Left ventricle myocardium inferior (tissue), 1 donor: ENCODE data around the gene SELL. TPM values are rescaled to one million over a fixed set of nuclear protein-coding genes. Genes with fewer than 3 reads are reported as not detected.
"Not testable (repeated sequence)": the region's sequence is repeated elsewhere in the genome, so short reads cannot be mapped to it uniquely, and the experiment has no call there.

Source experiments
- DNase-seq: peaks from one replicate; pipeline ENCODE4 v3.0.0-alpha.2; 2020
- H3K27ac ChIP-seq: fragments of 200-600 bp; replicated peaks from 2 replicates; pipeline ENCODE4 v1.8.0; 2021
- H3K27me3 ChIP-seq: fragments of 200-600 bp; 2 replicates; pipeline ENCODE4 v1.8.0; 2021; ENCODE audit warnings: low read depth
- H3K36me3 ChIP-seq: fragments of 200-600 bp; 2 replicates; pipeline ENCODE4 v1.8.0; 2021
- H3K4me1 ChIP-seq: fragments of 200-600 bp; 2 replicates; pipeline ENCODE4 v1.8.0; 2021
- H3K4me3 ChIP-seq: fragments of 200-600 bp; 2 replicates; pipeline ENCODE4 v1.8.0; 2021; ENCODE audit warnings: mild to moderate bottlenecking, moderate library complexity
- H3K9me3 ChIP-seq: fragments of 200-600 bp; replicated peaks from 2 replicates; pipeline ENCODE4 v1.8.0; 2021
- intact Hi-C: fragments of 100-400 bp; cut with micrococcal nuclease; formaldehyde crosslinking; loops from one replicate; pipeline ENCODE4 v1.11.0; 2022
- total RNA-seq: library from RNA; stranded (reverse); fragmentation: NEBNext Ultra II Directional; extraction: Animal tissue kit (Norgen Biotek cat#: 25700); gene quantifications from one replicate; pipeline ENCODE4 v1.2.1, GENCODE V29; 2021
- TF ChIP-seq, protein P1 (sequence below): fragments of 200-600 bp; IDR thresholded peaks from 2 replicates; pipeline ENCODE4 v1.8.0; 2021; ENCODE audit warnings: antibody characterized with exemption, mild to moderate bottlenecking, borderline replicate concordance
- donor health status: DM: no; HTN: yes; CAD: no; lungs with severe emphysema.

The SELL gene
- total RNA-seq, 1 donor from 2014 or later, result 1.2 TPM

- Histone ChIP-seq H3K9me3 (peaks cover 8% of the 10 kb centered on the region), H3K27me3 (peaks cover 19% of the 10 kb centered on the region), H3K36me3 (no peaks in the 10 kb centered on the region), H3K4me3 (no peak overlapping the region), H3K27ac (no peak overlapping the region), H3K4me1 (no peaks in the 10 kb centered on the region)
- TF ChIP-seq, protein P1, sequence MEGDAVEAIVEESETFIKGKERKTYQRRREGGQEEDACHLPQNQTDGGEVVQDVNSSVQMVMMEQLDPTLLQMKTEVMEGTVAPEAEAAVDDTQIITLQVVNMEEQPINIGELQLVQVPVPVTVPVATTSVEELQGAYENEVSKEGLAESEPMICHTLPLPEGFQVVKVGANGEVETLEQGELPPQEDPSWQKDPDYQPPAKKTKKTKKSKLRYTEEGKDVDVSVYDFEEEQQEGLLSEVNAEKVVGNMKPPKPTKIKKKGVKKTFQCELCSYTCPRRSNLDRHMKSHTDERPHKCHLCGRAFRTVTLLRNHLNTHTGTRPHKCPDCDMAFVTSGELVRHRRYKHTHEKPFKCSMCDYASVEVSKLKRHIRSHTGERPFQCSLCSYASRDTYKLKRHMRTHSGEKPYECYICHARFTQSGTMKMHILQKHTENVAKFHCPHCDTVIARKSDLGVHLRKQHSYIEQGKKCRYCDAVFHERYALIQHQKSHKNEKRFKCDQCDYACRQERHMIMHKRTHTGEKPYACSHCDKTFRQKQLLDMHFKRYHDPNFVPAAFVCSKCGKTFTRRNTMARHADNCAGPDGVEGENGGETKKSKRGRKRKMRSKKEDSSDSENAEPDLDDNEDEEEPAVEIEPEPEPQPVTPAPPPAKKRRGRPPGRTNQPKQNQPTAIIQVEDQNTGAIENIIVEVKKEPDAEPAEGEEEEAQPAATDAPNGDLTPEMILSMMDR, result no peak
- no peak for DNase-seq
- intact Hi-C loops, result no loop called here
Observed at GRCh38 chr1:169676001-169676400, 35.4 kb downstream of the SELL start.

GRCh38 chr1:169670836-169671235 lies 40.6 kb downstream of the SELL start:
- Histone ChIP-seq H3K27me3 (no peaks in the 10 kb centered on the region), H3K9me3 (peaks cover 8% of the 10 kb centered on the region), H3K36me3 (no peaks in the 10 kb centered on the region), H3K27ac (no peak overlapping the region), H3K4me3 (no peak overlapping the region), H3K4me1 (no peaks in the 10 kb centered on the region)
- TF ChIP-seq, protein P1, result no peak
- DNase-seq, result no peak
- intact Hi-C loops, result no loop called here

DNA sequence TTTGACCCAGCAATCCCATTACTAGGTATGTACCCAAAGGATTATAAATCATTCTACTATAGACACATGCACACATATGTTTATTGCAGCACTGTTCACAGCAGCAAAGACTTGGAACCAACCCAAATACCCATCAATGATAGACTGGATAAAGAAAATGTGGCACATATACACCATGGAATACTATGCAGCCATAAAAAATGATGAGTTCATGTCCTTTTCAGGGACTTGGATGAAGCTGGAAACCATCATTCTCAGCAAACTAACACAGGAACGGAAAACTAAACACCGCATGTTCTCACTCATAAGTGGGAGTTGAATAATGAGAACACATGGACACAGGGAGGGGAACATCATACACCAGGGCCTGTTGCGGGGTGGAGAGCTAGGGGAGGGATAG lies 41.2 kb downstream of the SELL start:
- H3K9me3 ChIP-seq, DNase-seq, H3K27ac ChIP-seq, H3K4me3 ChIP-seq, H3K36me3 ChIP-seq, intact Hi-C loops, H3K27me3 ChIP-seq, H3K4me1 ChIP-seq: not testable (repeated sequence)

- H3K27ac ChIP-seq, DNase-seq, H3K9me3 ChIP-seq, H3K4me1 ChIP-seq, H3K4me3 ChIP-seq, H3K27me3 ChIP-seq, intact Hi-C loops, H3K36me3 ChIP-seq: not testable (repeated sequence)
Observed at GRCh38 chr1:169667699-169668596, 43.5 kb downstream of the SELL start.

DNA sequence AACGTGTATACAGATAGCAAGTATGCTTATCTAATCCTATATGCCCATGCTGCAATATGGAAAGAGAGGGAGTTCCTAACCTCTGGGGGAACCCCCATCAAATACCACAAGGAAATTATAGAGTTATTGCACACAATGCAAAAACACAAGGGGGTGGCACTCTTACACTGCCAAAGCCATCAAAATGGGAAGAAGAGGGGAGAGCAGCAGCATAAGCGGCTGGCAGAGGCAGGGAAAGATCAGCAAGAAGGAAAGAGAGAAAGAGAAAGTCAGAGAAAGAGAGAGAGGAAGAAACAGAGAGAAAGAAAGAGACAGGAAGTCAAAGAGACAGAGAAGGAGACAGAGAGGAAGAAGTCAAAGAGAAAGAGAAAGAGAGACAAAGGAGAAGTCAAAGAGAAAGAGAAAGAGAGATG lies 44.2 kb downstream of the SELL start:
- H3K27ac ChIP-seq, DNase-seq, H3K4me3 ChIP-seq: not testable (repeated sequence)

DNA sequence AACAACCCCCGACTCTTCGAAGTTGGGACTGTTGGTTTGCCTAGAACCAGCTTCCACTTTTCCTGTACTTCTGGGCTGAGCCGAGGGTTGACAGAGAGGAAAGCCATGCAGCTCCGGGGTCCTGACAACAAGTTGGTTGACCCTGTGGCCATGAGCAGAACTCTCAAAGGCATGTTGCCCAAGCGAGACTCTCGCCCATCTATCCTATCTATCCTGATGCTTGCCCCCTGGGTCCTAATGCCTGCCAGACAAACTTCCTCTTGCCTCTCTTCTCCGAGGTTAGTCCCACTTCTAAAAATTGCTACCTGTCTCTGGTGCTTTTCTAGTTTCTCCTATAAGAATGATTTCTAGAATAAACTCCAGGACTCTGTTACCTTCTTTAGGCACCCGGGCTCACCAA lies 48.7 kb downstream of the SELL start:
- H3K9me3 ChIP-seq, result peaks cover 15% of the 10 kb centered on the region
- H3K4me1 ChIP-seq, DNase-seq, H3K4me3 ChIP-seq, H3K36me3 ChIP-seq, H3K27ac ChIP-seq, H3K27me3 ChIP-seq, intact Hi-C loops: not testable (repeated sequence)

More for the DNA sequence above, 44.2 kb downstream of the SELL start:
- H3K4me1 ChIP-seq, intact Hi-C loops, H3K9me3 ChIP-seq, H3K27me3 ChIP-seq, H3K36me3 ChIP-seq: not testable (repeated sequence)

GRCh38 chr1:169661066-169661465 lies 50.4 kb downstream of the SELL start:
- H3K4me1 ChIP-seq, DNase-seq, H3K36me3 ChIP-seq, intact Hi-C loops, H3K27ac ChIP-seq, H3K4me3 ChIP-seq: not testable (repeated sequence)
- Histone ChIP-seq H3K9me3 (peaks cover 16% of the 10 kb centered on the region), H3K27me3 (peaks cover 20% of the 10 kb centered on the region)

DNA sequence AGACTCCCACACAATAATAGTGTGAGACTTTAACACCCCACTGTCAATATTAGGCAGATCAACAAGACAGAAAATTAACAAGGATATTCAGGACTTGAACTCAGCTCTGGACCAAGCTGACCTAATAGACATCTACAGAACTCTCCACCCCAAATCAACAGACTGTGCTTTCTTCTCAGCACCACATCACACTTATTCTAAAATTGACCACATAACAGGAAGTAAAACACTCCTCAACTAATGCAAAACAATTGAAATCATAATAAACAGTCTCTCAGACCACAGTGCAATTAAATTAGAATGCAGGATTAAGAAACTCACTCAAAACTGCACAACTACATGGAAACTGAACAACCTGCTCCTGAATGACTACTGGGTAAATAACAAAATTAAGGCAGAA lies 52.6 kb downstream of the SELL start:
- H3K36me3 ChIP-seq, H3K4me1 ChIP-seq, DNase-seq, H3K4me3 ChIP-seq, intact Hi-C loops, H3K27ac ChIP-seq: not testable (repeated sequence)
- peaks cover 35% of the 10 kb centered on the region for H3K27me3 ChIP-seq
- H3K9me3 ChIP-seq, result peaks cover 16% of the 10 kb centered on the region
